ENCODE data around the gene LRP11.

Gene LRP11

GRCh38 chr6:149867876-149868640 is 3.9 kb upstream of the LRP11 start:
- TF ChIP-seq ZBTB17 (tag by site-specific recombination; IDR thresholded peaks at IDR 0.05) = peak; percentile 56
- TF ChIP-seq ZNF513 (tag by site-specific recombination; IDR thresholded peaks at IDR 0.05) = no peak
- no peaks in the 10 kb centered on the region for H3K4me1 ChIP-seq (ENCODE audit: control insufficient read depth, insufficient read depth, low read length)
- no peak overlapping the region for H3K4me3 ChIP-seq (ENCODE audit: low read depth, low read length)
- H3K36me3 ChIP-seq (ENCODE audit: control insufficient read depth in 2 of 2, insufficient read depth in 1 of 2, low read length in 2 of 2) = no peaks in the 10 kb centered on the region
- no peak overlapping the region for H3K27ac ChIP-seq (ENCODE audit: extremely low read depth, low read depth, low read length)
- H3K9me3 ChIP-seq (ENCODE audit: control insufficient read depth, insufficient read depth, low read depth, low read length) = no peaks in the 10 kb centered on the region
- CTCF ChIA-PET = interaction anchor here (0.6 to 1.7 kb wide), 6 partner anchors 19 to 51 kb away, joined by 3 to 6 read pairs (median 4); partner anchors contain the start of gene RAET1E
- POLR2A ChIA-PET = no interaction called here

GRCh38 chr6:149864578-149865535 is 698 bp upstream of the LRP11 start:
- H3K9me3 ChIP-seq (ENCODE audit: control insufficient read depth, insufficient read depth, low read depth, low read length) = no peaks in the 10 kb centered on the region
- peaks cover 0 to 4% of the 10 kb centered on the region in 2 experiments; a peak in 2 of 3 replicates for H3K36me3 ChIP-seq (ENCODE audit: control insufficient read depth in 2 of 2, insufficient read depth in 1 of 2, low read length in 2 of 2)
- H3K4me1 ChIP-seq (ENCODE audit: control insufficient read depth, insufficient read depth, low read length) = peaks cover 25% of the 10 kb centered on the region
- ChIA-PET CTCF (interaction anchor here (0.6 to 4.3 kb wide), 24 partner anchors 13 to 774 kb away, joined by 3 to 56 read pairs (median 4); partner anchors contain the start of genes RAET1E and RAET1G), POLR2A (interaction anchor here (1.2 to 3.9 kb wide), 3 partner anchors 18 to 147 kb away, joined by 3 to 17 read pairs (median 15); partner anchors contain the start of gene LATS1)
- H3K27ac ChIP-seq (ENCODE audit: extremely low read depth, low read depth, low read length) = peak overlapping the region; percentile 93
- H3K4me3 ChIP-seq (ENCODE audit: low read depth, low read length) = peak overlapping the region; percentile 81
- TF ChIP-seq GLIS2 (tag by site-specific recombination; IDR thresholded peaks at IDR 0.05) = peak; percentile 67; the same call in 1 of the 2 replicates
- no peak for TF ChIP-seq ZNF624 (tag by site-specific recombination; IDR thresholded peaks at IDR 0.05)
- peak; percentile 70 for TF ChIP-seq ZBTB20 (tag by site-specific recombination; IDR thresholded peaks at IDR 0.05)
- TF ChIP-seq BCL11B (tag by site-specific recombination; IDR thresholded peaks at IDR 0.05; ENCODE audit: low read depth) = 0 out of 2 replicates have a peak, but pooled peaks have one; percentile 53
- no peak for TF ChIP-seq ZSCAN23 (tag by site-specific recombination; IDR thresholded peaks at IDR 0.05)
- no peak for TF ChIP-seq ZBTB8A (tag by site-specific recombination; IDR thresholded peaks at IDR 0.05)
- peak; percentile 28; the same call in 1 of the 2 replicates for TF ChIP-seq ZSCAN4 (tag by site-specific recombination; IDR thresholded peaks at IDR 0.05)
- TF ChIP-seq IKZF3 (tag by site-specific recombination; IDR thresholded peaks at IDR 0.05) = no peak
- TF ChIP-seq KLF7 (tag by site-specific recombination; IDR thresholded peaks at IDR 0.05; ENCODE audit: borderline replicate concordance) = peak; percentile 12; the same call in 1 of the 2 replicates
- no peak for TF ChIP-seq BCL6B (tag by site-specific recombination; IDR thresholded peaks at IDR 0.05)
- TF ChIP-seq ZNF629 (tag by site-specific recombination; IDR thresholded peaks at IDR 0.05) = peak; percentile 80
- TF ChIP-seq ZNF514 (tag by site-specific recombination; IDR thresholded peaks at IDR 0.05) = no peak
- no peak for TF ChIP-seq SP2 (tag by site-specific recombination; IDR thresholded peaks at IDR 0.05)
- 0 out of 2 replicates have a peak, but pooled peaks have one; percentile 32 for TF ChIP-seq ZNF76 (tag by site-specific recombination; IDR thresholded peaks at IDR 0.05; ENCODE audit: borderline replicate concordance, low read depth)
- TF ChIP-seq KLF1 (tag by site-specific recombination; IDR thresholded peaks at IDR 0.05) = peak; percentile 67
- no peak for TF ChIP-seq REST (tag by site-specific recombination; IDR thresholded peaks at IDR 0.05)
- TF ChIP-seq SP7 (tag by site-specific recombination; IDR thresholded peaks at IDR 0.05) = peak; percentile 80; the same call in 1 of the 2 replicates
- TF ChIP-seq ZNF843 (tag by site-specific recombination; IDR thresholded peaks at IDR 0.05) = 0 out of 2 replicates have a peak, but pooled peaks have one; percentile 3
- TF ChIP-seq KLF9 (tag by site-specific recombination; IDR thresholded peaks at IDR 0.05; ENCODE audit: low read depth) = 0 out of 2 replicates have a peak, but pooled peaks have one; percentile 9
- 0 out of 2 replicates have a peak, but pooled peaks have one; percentile 5 for TF ChIP-seq GFI1B (tag by site-specific recombination; IDR thresholded peaks at IDR 0.05)
- no peak for TF ChIP-seq GLI2 (tag by site-specific recombination; IDR thresholded peaks at IDR 0.05; ENCODE audit: borderline replicate concordance, low read depth)

Measured in HEK293 (cell line).